Kidney (tissue), 14 donors: ENCODE results near the gene CDH12. TPM values are rescaled to one million over a fixed set of nuclear protein-coding genes. Genes with fewer than 3 reads are reported as not detected.

Source experiments
- DNase-seq, 5 donors: peaks; one replicate each; pipeline ENCODE4 v3.0.0-alpha.2; 2013 to 2020
- FAIRE-seq: peaks from 2 replicates; lab custom pipeline; 2012; peaks lifted over from hg19 to GRCh38; lab: Jason Lieb, UNC
- H3K27ac ChIP-seq, 2 donors: one replicate each; pipeline ENCODE4 v1.7.0; 2013; ENCODE audit warnings: low read depth in 2 of 2, low read length in 2 of 2, inconsistent platforms in 1 of 2
- H3K27me3 ChIP-seq: one replicate; pipeline ENCODE4 v1.7.1; 2013; ENCODE audit warnings: low read length, inconsistent platforms; ENCODE audit not compliant: control insufficient read depth, insufficient read depth
- H3K36me3 ChIP-seq, 3 donors: one replicate each; pipeline versions ENCODE4 v1.7.0 to v1.7.1; 2013; ENCODE audit warnings: low read length in 3 of 3, control low read depth in 1 of 3, inconsistent platforms in 1 of 3; ENCODE audit not compliant: insufficient read depth in 3 of 3, control insufficient read depth in 2 of 3
- H3K4me1 ChIP-seq, 3 donors: one replicate each; pipeline versions ENCODE4 v1.7.0 to v1.7.1; 2013; ENCODE audit warnings: low read length in 3 of 3, inconsistent platforms in 1 of 3, low read depth in 1 of 3; ENCODE audit not compliant: control insufficient read depth in 2 of 3, insufficient read depth in 2 of 3
- H3K4me3 ChIP-seq, 3 donors: one replicate each; pipeline versions ENCODE4 v1.7.0 to v1.8.1; 2013; ENCODE audit warnings: low read length in 3 of 3, control low read depth in 1 of 3, inconsistent platforms in 1 of 3
- H3K9ac ChIP-seq, 3 donors: one replicate each; pipeline versions ENCODE4 v1.7.0 to v1.7.1; 2013; ENCODE audit warnings: low read length in 3 of 3, control low read depth in 1 of 3, inconsistent platforms in 1 of 3
- H3K9me3 ChIP-seq, 3 donors: one replicate each; pipeline versions ENCODE4 v1.7.0 to v1.7.1; 2013; ENCODE audit warnings: low read length in 3 of 3, control low read depth in 1 of 3, inconsistent platforms in 1 of 3; ENCODE audit not compliant: control insufficient read depth in 2 of 3, insufficient read depth in 1 of 3
- intact Hi-C: fragments of 100-400 bp; cut with DNase I; formaldehyde crosslinking; loops from one replicate; pipeline ENCODE4 v1.11.1; 2022
- polyA plus RNA-seq: library from polyadenylated mRNA; stranded (reverse); fragments of 350-450 nt; fragmentation: Illumina TruSeq; extraction: RNeasy Lipid Tissue Mini Kit (QIAGEN cat#74804); gene quantifications from one replicate; pipeline ENCODE4 v1.2.3, GENCODE V29; 2014; ENCODE audit warnings: low read depth, low replicate concordance; ENCODE audit not compliant: insufficient read depth
- total RNA-seq: library from RNA; stranded (reverse); fragmentation: NEBNext Ultra II Directional; extraction: Animal tissue kit (Norgen Biotek cat#: 25700); gene quantifications from one replicate; pipeline ENCODE4 v1.2.1, GENCODE V29; 2021
- TF ChIP-seq, protein P1 (sequence below): IDR thresholded peaks from 3 replicates; pipeline ENCODE4 v1.5.1; 2012; ENCODE audit warnings: mild to moderate bottlenecking, moderate library complexity, borderline replicate concordance; ENCODE audit not compliant: insufficient read depth; ENCODE audit errors: extremely low read depth
- donor health status: control.
- donor health status: control.
- donor health status: control.
- donor health status: control.
- donor health status: control.
- donor health status: DM: yes; HTN: yes; CAD: no.
- donor health status: Normal renal cell carcinoma (clear cell type).

Gene CDH12
- total and polyA plus RNA-seq, 2 donors from 2014 or later = 0.17 TPM; not detected in 1

DNA sequence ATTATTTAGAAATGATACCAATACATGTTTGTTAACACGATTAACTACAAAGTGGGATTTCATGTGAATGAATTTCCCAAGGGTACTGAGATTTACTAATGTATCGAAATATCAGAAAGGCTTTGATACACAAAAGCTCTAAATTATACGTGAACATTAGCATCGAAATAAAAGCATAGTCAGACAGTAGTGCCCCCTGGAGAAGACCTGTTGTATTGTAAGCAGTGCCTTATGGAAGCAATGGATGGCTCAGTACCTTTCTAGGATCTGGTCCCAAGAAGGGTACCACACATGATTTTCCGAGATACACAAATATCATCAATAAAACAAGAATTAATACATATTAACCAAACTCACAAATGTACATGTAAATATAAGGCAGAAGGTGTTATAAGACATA lies 153.8 kb downstream of the CDH12 start:
- TF ChIP-seq, protein P1, sequence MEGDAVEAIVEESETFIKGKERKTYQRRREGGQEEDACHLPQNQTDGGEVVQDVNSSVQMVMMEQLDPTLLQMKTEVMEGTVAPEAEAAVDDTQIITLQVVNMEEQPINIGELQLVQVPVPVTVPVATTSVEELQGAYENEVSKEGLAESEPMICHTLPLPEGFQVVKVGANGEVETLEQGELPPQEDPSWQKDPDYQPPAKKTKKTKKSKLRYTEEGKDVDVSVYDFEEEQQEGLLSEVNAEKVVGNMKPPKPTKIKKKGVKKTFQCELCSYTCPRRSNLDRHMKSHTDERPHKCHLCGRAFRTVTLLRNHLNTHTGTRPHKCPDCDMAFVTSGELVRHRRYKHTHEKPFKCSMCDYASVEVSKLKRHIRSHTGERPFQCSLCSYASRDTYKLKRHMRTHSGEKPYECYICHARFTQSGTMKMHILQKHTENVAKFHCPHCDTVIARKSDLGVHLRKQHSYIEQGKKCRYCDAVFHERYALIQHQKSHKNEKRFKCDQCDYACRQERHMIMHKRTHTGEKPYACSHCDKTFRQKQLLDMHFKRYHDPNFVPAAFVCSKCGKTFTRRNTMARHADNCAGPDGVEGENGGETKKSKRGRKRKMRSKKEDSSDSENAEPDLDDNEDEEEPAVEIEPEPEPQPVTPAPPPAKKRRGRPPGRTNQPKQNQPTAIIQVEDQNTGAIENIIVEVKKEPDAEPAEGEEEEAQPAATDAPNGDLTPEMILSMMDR = no peak

GRCh38 chr5:22693121-22693520 lies 160.0 kb downstream of the CDH12 start:
- no peak overlapping the region for H3K4me3 ChIP-seq
- no peak overlapping the region for H3K27ac ChIP-seq
- H3K9me3 ChIP-seq = no peaks in the 10 kb centered on the region
- H3K9ac ChIP-seq = no peak overlapping the region
- no peaks in the 10 kb centered on the region for H3K36me3 ChIP-seq
- DNase-seq (no peak), FAIRE-seq (no peak)
- H3K4me1 ChIP-seq = no peaks in the 10 kb centered on the region
- TF ChIP-seq, protein P1 = no peak
- no peaks in the 10 kb centered on the region for H3K27me3 ChIP-seq
- intact Hi-C loops = no loop called here

More for the DNA sequence above, 153.8 kb downstream of the CDH12 start:
- Histone ChIP-seq H3K27ac (no peak overlapping the region), H3K9ac (no peak overlapping the region), H3K27me3 (no peaks in the 10 kb centered on the region), H3K9me3 (no peaks in the 10 kb centered on the region), H3K4me3 (no peak overlapping the region), H3K4me1 (no peaks in the 10 kb centered on the region), H3K36me3 (no peaks in the 10 kb centered on the region)
- FAIRE-seq = no peak
- intact Hi-C loops = no loop called here
- no peak for DNase-seq

DNA sequence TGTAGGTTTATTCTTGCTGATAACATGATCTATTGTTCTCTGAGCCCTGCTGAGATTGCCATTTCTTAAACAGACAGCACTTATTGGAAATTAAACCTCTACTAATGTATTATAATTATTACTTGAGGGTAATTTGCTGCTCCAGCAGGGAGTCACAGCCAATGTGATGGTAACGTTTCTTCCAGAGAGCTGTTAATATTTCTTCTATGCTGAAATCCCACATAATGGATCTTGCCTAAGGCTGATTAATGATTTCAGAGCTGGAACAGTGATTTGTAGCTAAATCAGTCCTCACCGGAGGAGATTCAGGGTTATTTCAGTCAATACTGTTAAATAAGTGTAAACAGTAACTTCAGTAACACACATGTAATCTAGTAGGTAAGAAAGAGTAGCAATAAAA lies 170.1 kb downstream of the CDH12 start:
- no peak for FAIRE-seq
- TF ChIP-seq, protein P1 = no peak

DNA sequence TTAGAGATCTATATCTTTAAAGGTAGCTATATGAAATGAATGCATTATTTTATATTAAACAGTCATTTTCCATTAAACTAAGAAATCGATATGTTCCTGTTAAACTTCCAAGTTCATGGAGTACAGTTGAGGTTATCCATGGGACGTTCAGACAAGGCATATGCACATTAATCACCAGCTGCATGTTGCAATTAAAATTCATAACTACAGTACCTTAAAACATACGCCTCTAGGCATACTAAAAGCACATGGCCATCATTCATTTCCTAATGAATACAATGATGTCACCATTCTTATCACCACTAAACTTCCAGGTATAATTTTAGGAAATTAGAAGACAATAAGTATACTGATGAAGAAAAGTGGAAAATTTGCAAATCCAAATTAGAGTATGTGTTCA lies 174.3 kb downstream of the CDH12 start:
- TF ChIP-seq, protein P1 = no peak
- Histone ChIP-seq H3K27ac (no peak overlapping the region), H3K4me3 (no peak overlapping the region), H3K9ac (no peak overlapping the region), H3K9me3 (peaks cover 0 to 4% (median 0%) of the 10 kb centered on the region in 3 donors), H3K4me1 (no peaks in the 10 kb centered on the region), H3K27me3 (no peaks in the 10 kb centered on the region), H3K36me3 (no peaks in the 10 kb centered on the region)
- no peak for DNase-seq
- intact Hi-C loops = no loop called here
- no peak for FAIRE-seq

More for the DNA sequence above, 170.1 kb downstream of the CDH12 start:
- Histone ChIP-seq H3K27ac (no peak overlapping the region), H3K4me1 (no peaks in the 10 kb centered on the region), H3K36me3 (no peaks in the 10 kb centered on the region), H3K9ac (no peak overlapping the region), H3K9me3 (no peaks in the 10 kb centered on the region), H3K4me3 (no peak overlapping the region), H3K27me3 (no peaks in the 10 kb centered on the region)
- intact Hi-C loops = no loop called here
- no peak for DNase-seq
